Tibial nerve (tissue), 4 donors: ENCODE results near the gene ARG2. TPM values are rescaled to one million over a fixed set of nuclear protein-coding genes. Genes with fewer than 3 reads are reported as not detected.

Experiments used
- DNase-seq, 2 donors: peaks; one replicate each; pipeline ENCODE4 v3.0.0-alpha.2; 2019; ENCODE audit warnings: low spot score in 2 of 2
- H3K27ac ChIP-seq, 4 donors: fragments of 200-600 bp; sonication (generic) in 3 of 4; one replicate each; pipeline ENCODE4 v1.5.1; 2017 to 2019; ENCODE audit warnings: mild to moderate bottlenecking in 1 of 4
- H3K27me3 ChIP-seq, 2 donors: fragments of 200-600 bp; sonication (generic) in 1 of 2; one replicate each; pipeline versions ENCODE4 v1.5.1 to v1.6.0; 2017 to 2019
- H3K36me3 ChIP-seq, 3 donors: fragments of 200-600 bp; sonication (generic); one replicate each; pipeline ENCODE4 v1.5.1; 2018 to 2019
- H3K4me1 ChIP-seq, 4 donors: fragments of 200-600 bp; sonication (generic) in 3 of 4; one replicate each; pipeline ENCODE4 v1.5.1; 2017 to 2019
- H3K4me3 ChIP-seq, 4 donors: fragments of 200-600 bp; sonication (generic) in 3 of 4; one replicate each; pipeline ENCODE4 v1.5.1; 2017 to 2019; ENCODE audit warnings: mild to moderate bottlenecking in 1 of 4, moderate library complexity in 1 of 4
- H3K9me3 ChIP-seq, 4 donors: fragments of 200-600 bp; sonication (generic) in 3 of 4; one replicate each; pipeline ENCODE4 v1.5.1; 2017 to 2019
- CTCF ChIP-seq, 5 experiments: fragments of 200-600 bp in 3 of 5; fragments of 450-650 bp in 2 of 5; sonication (generic) in 3 of 5; IDR thresholded peaks; one replicate each; pipeline ENCODE4 v1.5.1; 2016 to 2019; ENCODE audit warnings: antibody characterized with exemption in 5 of 5, mild to moderate bottlenecking in 3 of 5, moderate library complexity in 2 of 5
- EP300 ChIP-seq, 2 donors: sonication (generic); formaldehyde crosslinking; IDR thresholded peaks; one replicate each; pipeline ENCODE4 v1.6.1; 2017; ENCODE audit warnings: antibody characterized with exemption in 2 of 2, mild to moderate bottlenecking in 1 of 2
- POLR2A ChIP-seq, 2 donors: fragments of 450-650 bp; IDR thresholded peaks; one replicate each; pipeline ENCODE4 v1.6.1; 2017; ENCODE audit warnings: antibody characterized with exemption in 2 of 2, mild to moderate bottlenecking in 2 of 2, moderate library complexity in 2 of 2
- WGBS, 2 donors: methylation state at CpG; one replicate each; pipeline ENCODE4 v1.1.5; 2018; 5-methylcytosine and 5-hydroxymethylcytosine counted together
- small RNA-seq: library from RNA; depleted of rRNA; stranded (forward); fragments of <200 nt; gene quantifications from one replicate; pipeline ENCODE3, GENCODE V24; 2016
- total RNA-seq, 4 donors: library from RNA; depleted of rRNA; stranded (reverse); fragments of >200 nt; gene quantifications; one replicate each; pipeline ENCODE4 v1.1.0, GENCODE V29; 2016

The ARG2 gene
- total RNA-seq, 4 donors from 2014 or later, result 0.44 to 21.3 (median 2.6) TPM

GRCh38 chr14:67695394-67695949, 75.8 kb downstream of the ARG2 start, which contains the start of gene RDH11:
Gene RDH11, minus strand, starts transcription at chr14:67695764. Its CDS starts 61 bp downstream, at chr14:67695703.
- Histone ChIP-seq H3K27ac (peak within 1 kb of the TSS; percentile 47 to 89 (median 85)), H3K9me3 (no peaks in the 10 kb centered on the region), H3K36me3 (peaks cover 0 to 20% (median 3%) of the 10 kb centered on the region in 3 donors), H3K4me1 (peaks cover 0 to 23% (median 5%) of the 10 kb centered on the region in 4 donors), H3K4me3 (peak within 1 kb of the TSS; percentile 76 to 92 (median 84)), H3K27me3 (no peaks in the 10 kb centered on the region)
- WGBS, 2 donors, result 0% methylated on average over 23 to 25 of the region's 25 CpGs
- DNase-seq, result peak; percentile 71 to 77
- TF ChIP-seq EP300 (IDR thresholded peaks at IDR 0.05), result peak; percentile 39 to 93
- no peak for TF ChIP-seq CTCF (IDR thresholded peaks at IDR 0.05)
- TF ChIP-seq POLR2A (IDR thresholded peaks at IDR 0.05), result peak; percentile 72 to 76

GRCh38 chr14:67697006-67697405, 77.3 kb downstream of the ARG2 start:
- TF ChIP-seq POLR2A (IDR thresholded peaks at IDR 0.05), result no peak
- no peak for TF ChIP-seq CTCF (IDR thresholded peaks at IDR 0.05)
- no peak for TF ChIP-seq EP300 (IDR thresholded peaks at IDR 0.05)
- peaks cover 0 to 23% (median 5%) of the 10 kb centered on the region in 4 donors for H3K4me1 ChIP-seq
- no peak for DNase-seq
- H3K27ac ChIP-seq, result no peak overlapping the region
- peaks cover 0 to 5% (median 0%) of the 10 kb centered on the region in 3 donors for H3K36me3 ChIP-seq
- no peaks in the 10 kb centered on the region for H3K27me3 ChIP-seq
- 70 to 83% methylated on average over 4 of the region's 4 CpGs for WGBS, 2 donors
- no peak overlapping the region for H3K4me3 ChIP-seq
- no peaks in the 10 kb centered on the region for H3K9me3 ChIP-seq

GRCh38 chr14:67698179-67698578, 78.5 kb downstream of the ARG2 start:
- WGBS, 2 donors, result 58 to 82% methylated on average over 1 of the region's 1 CpG
- no peaks in the 10 kb centered on the region for H3K9me3 ChIP-seq
- no peak for DNase-seq

More at GRCh38 chr14:67698179-67698578, 78.5 kb downstream of the ARG2 start:
- H3K4me1 ChIP-seq, result peaks cover 0 to 17% (median 2%) of the 10 kb centered on the region in 4 donors
- no peaks in the 10 kb centered on the region for H3K27me3 ChIP-seq
- no peaks in the 10 kb centered on the region for H3K36me3 ChIP-seq
- no peak overlapping the region for H3K27ac ChIP-seq
- no peak overlapping the region for H3K4me3 ChIP-seq
- TF ChIP-seq EP300 (IDR thresholded peaks at IDR 0.05), result no peak
- TF ChIP-seq CTCF (IDR thresholded peaks at IDR 0.05), result no peak
- no peak for TF ChIP-seq POLR2A (IDR thresholded peaks at IDR 0.05)

Small RNA genes lying within 50 kb of the gene (small RNA-seq; reads per million reads assigned to genes)
- gene AL132640.3 (not detected), gene RF00019 (not detected), gene RNA5SP386 (not detected)

Other genes starting within 250 kb of the ARG2 start
- 1 to 10 TPM in 1 of 4 donors, under 1 TPM in 1, not detected in 2; 0.39 to 1.2 TPM for gene PLEK2, start 207.8 kb upstream of the ARG2 start, total RNA-seq
- 1 to 10 TPM in 3 of 4 donors, not detected in 1; 2.7 to 6.1 (median 5.7) TPM for gene TMEM229B, start 131.2 kb upstream of the ARG2 start, total RNA-seq
- 10 to 100 TPM in 1 of 4 donors, 1 to 10 TPM in 3; 2.4 to 10.2 (median 4.6) TPM for gene PLEKHH1, start 86.6 kb upstream of the ARG2 start, total RNA-seq
- gene PIGH, start 19.7 kb upstream of the ARG2 start, total RNA-seq, result 10 to 100 TPM; 19.2 to 48.8 (median 23.8) TPM
- 100 to 1,000 TPM in 3 of 4 donors, 10 to 100 TPM in 1; 66.1 to 123 (median 103) TPM for gene VTI1B, start 54.7 kb downstream of the ARG2 start, total RNA-seq
- 10 to 100 TPM; 24.0 to 48.8 (median 34.9) TPM for gene RDH11, start 75.8 kb downstream of the ARG2 start, total RNA-seq
- gene RDH12, start 82.0 kb downstream of the ARG2 start, total RNA-seq, result not detected
- 10 to 100 TPM; 22.4 to 74.4 (median 36.3) TPM for gene ZFYVE26, start 196.7 kb downstream of the ARG2 start, total RNA-seq
- 10 to 100 TPM; 12.6 to 26.4 (median 16.7) TPM for gene RAD51B, start 199.9 kb downstream of the ARG2 start, total RNA-seq